PC-9 (cell line): ENCODE data around the gene GNG10.
A peak's percentile ranks its signal among the peaks of the same experiment; 100 is the strongest.

Experiments used
- EZH2 ChIP-seq: fragments of 200-600 bp; sonication (generic); IDR thresholded peaks from 2 replicates; pipeline ENCODE4 v1.8.0; 2017; ENCODE audit warnings: antibody characterized with exemption, low read depth
- TF ChIP-seq, protein P1 (sequence below): fragments of 200-600 bp; sonication (generic); conservative IDR thresholded peaks from 2 replicates; pipeline ENCODE4 v1.6.1; 2017; ENCODE audit warnings: mixed run types, antibody characterized with exemption, mild to moderate bottlenecking, moderate library complexity

GRCh38 chr9:111691672-111692329 is 30.4 kb downstream of the GNG10 start:
- TF ChIP-seq, protein P1, sequence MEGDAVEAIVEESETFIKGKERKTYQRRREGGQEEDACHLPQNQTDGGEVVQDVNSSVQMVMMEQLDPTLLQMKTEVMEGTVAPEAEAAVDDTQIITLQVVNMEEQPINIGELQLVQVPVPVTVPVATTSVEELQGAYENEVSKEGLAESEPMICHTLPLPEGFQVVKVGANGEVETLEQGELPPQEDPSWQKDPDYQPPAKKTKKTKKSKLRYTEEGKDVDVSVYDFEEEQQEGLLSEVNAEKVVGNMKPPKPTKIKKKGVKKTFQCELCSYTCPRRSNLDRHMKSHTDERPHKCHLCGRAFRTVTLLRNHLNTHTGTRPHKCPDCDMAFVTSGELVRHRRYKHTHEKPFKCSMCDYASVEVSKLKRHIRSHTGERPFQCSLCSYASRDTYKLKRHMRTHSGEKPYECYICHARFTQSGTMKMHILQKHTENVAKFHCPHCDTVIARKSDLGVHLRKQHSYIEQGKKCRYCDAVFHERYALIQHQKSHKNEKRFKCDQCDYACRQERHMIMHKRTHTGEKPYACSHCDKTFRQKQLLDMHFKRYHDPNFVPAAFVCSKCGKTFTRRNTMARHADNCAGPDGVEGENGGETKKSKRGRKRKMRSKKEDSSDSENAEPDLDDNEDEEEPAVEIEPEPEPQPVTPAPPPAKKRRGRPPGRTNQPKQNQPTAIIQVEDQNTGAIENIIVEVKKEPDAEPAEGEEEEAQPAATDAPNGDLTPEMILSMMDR: peak; percentile 63
- TF ChIP-seq EZH2: no peak
